ENCODE data around the gene SLC7A9.

GRCh38 chr19:32819419-32820400 is 49.9 kb downstream of the SLC7A9 start:
- TF ChIP-seq, protein P1, sequence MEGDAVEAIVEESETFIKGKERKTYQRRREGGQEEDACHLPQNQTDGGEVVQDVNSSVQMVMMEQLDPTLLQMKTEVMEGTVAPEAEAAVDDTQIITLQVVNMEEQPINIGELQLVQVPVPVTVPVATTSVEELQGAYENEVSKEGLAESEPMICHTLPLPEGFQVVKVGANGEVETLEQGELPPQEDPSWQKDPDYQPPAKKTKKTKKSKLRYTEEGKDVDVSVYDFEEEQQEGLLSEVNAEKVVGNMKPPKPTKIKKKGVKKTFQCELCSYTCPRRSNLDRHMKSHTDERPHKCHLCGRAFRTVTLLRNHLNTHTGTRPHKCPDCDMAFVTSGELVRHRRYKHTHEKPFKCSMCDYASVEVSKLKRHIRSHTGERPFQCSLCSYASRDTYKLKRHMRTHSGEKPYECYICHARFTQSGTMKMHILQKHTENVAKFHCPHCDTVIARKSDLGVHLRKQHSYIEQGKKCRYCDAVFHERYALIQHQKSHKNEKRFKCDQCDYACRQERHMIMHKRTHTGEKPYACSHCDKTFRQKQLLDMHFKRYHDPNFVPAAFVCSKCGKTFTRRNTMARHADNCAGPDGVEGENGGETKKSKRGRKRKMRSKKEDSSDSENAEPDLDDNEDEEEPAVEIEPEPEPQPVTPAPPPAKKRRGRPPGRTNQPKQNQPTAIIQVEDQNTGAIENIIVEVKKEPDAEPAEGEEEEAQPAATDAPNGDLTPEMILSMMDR (IDR thresholded peaks at IDR 0.05 in 4 of 5, conservative IDR thresholded peaks at IDR 0.05 in 1 of 5): no peak
- no peak for TF ChIP-seq POLR2A (IDR thresholded peaks at IDR 0.05)

Measured in gastrocnemius medialis (tissue), 4 donors.